CD4-positive, alpha-beta T cell (primary cell): Measurements from ENCODE around the gene BCAS1. TPM values are rescaled to one million over a fixed set of nuclear protein-coding genes. Genes with fewer than 3 reads are reported as not detected.

Experiments used
- ATAC-seq: fragments of 200-7000 bp; cut with Tn5 transposase; one replicate; pipeline ENCODE4 v1.10.0; 2022; ENCODE audit warnings: mild to moderate bottlenecking; ENCODE audit not compliant: poor library complexity
- CTCF ChIA-PET: fragments of 350-600 bp; sonication (Branson Sonifier 250); formaldehyde crosslinking; loops from one replicate; lab custom pipeline; 2021; ENCODE audit warnings: antibody characterized with exemption, inconsistent platforms; lab: Charles Lee
- POLR2A ChIA-PET: fragments of 350-600 bp; sonication (Branson Sonifier 250); formaldehyde crosslinking; loops from one replicate; lab custom pipeline; 2021; ENCODE audit warnings: antibody characterized with exemption, inconsistent platforms; lab: Charles Lee
- DNase-seq, 14 experiments: peaks; one replicate each; pipeline ENCODE4 v3.0.0-alpha.2; 2013 to 2020; ENCODE audit warnings: mixed read lengths in 2 of 14
- H3K27ac ChIP-seq, 2 donors: one replicate each; pipeline versions ENCODE4 v1.5.1 to v1.7.0; 2013; ENCODE audit warnings: low read length in 2 of 2, low read depth in 1 of 2, mild to moderate bottlenecking in 1 of 2
- H3K27me3 ChIP-seq, 2 experiments: 1 replicate in 1 of 2; 2 replicates in 1 of 2; pipeline versions ENCODE4 v1.6.1 to v1.7.0; 2013; ENCODE audit warnings: low read length in 2 of 2, control low read depth in 1 of 2, mild to moderate bottlenecking in 1 of 2, moderate library complexity in 1 of 2; ENCODE audit not compliant: insufficient read depth in 2 of 2, control insufficient read depth in 1 of 2
- H3K36me3 ChIP-seq: one replicate; pipeline ENCODE4 v1.6.1; 2013; ENCODE audit warnings: low read length, control low read depth; ENCODE audit not compliant: insufficient read depth
- H3K4me1 ChIP-seq: one replicate; pipeline ENCODE4 v1.6.1; 2013; ENCODE audit warnings: low read length, control low read depth; ENCODE audit not compliant: insufficient read depth
- H3K4me3 ChIP-seq: one replicate; pipeline ENCODE4 v1.5.1; 2013; ENCODE audit warnings: mild to moderate bottlenecking, low read length, moderate library complexity
- H3K9me3 ChIP-seq, 2 experiments: 1 replicate in 1 of 2; 2 replicates in 1 of 2; pipeline versions ENCODE4 v1.6.1 to v1.7.0; 2013; ENCODE audit warnings: low read length in 2 of 2, mild to moderate bottlenecking in 2 of 2, control low read depth in 1 of 2, moderate library complexity in 1 of 2; ENCODE audit not compliant: control insufficient read depth in 1 of 2, insufficient read depth in 1 of 2
- H3K27ac Mint-ChIP-seq: one replicate; pipeline ENCODE4 v1.8.0; 2020; ENCODE audit warnings: mixed read lengths
- H3K27me3 Mint-ChIP-seq: one replicate; pipeline ENCODE4 v1.8.0; 2021; ENCODE audit warnings: mixed read lengths
- H3K36me3 Mint-ChIP-seq: one replicate; pipeline ENCODE4 v1.8.0; 2021; ENCODE audit warnings: low read depth, mixed read lengths
- H3K4me1 Mint-ChIP-seq: one replicate; pipeline ENCODE4 v1.8.0; 2021; ENCODE audit warnings: low read depth, mixed read lengths
- H3K4me3 Mint-ChIP-seq: one replicate; pipeline ENCODE4 v1.8.0; 2020; ENCODE audit warnings: mild to moderate bottlenecking, mixed read lengths
- H3K9me3 Mint-ChIP-seq: one replicate; pipeline ENCODE4 v1.8.0; 2020; ENCODE audit warnings: mixed read lengths
- intact Hi-C, 2 experiments: fragments of 100-400 bp; cut with DNase I in 1 of 2; cut with micrococcal nuclease in 1 of 2; formaldehyde crosslinking; loops; one replicate each; pipeline versions ENCODE4 v1.15.1 to v1.9.0; 2023 to 2025; cut with DNase I, micrococcal nuclease
- total RNA-seq, 174 experiments: library from RNA in 2 of 174; stranded (reverse) in 2 of 174; gene quantifications; one replicate each; pipeline ENCODE4 v1.2.3 and lab custom pipeline; 2021 to 2026
- TF ChIP-seq, protein P1 (sequence below): fragments of 200-600 bp; IDR thresholded peaks from one replicate; pipeline ENCODE4 v1.8.0; 2022; ENCODE audit warnings: antibody characterized with exemption, mild to moderate bottlenecking

Gene BCAS1
- total RNA-seq, 2 experiments from 2014 or later, result 0.20 to 0.27 TPM

DNA sequence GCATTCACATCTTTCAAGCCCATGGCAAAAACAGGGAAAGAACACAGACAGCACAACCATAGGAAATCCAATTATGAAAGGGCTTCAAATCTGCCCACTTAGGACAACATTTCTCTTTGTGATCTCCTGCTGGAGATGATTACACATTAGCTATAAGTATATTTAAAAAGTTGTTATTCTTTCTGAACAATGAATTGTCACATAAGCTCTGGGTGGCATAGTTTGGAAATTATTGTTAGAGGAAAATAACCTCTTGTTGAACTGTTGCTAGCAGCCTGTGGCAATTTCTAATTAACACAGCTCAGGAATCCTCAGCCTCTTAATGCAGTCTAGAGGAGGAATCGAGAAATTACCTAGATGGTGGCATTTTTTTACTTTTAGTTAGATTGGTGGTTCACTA is 54.9 kb downstream of the BCAS1 start:
- Histone ChIP-seq H3K9me3 (no peaks in the 10 kb centered on the region), H3K4me1 (no peaks in the 10 kb centered on the region), H3K27me3 (no peaks in the 10 kb centered on the region), H3K4me3 (no peak overlapping the region), H3K36me3 (no peaks in the 10 kb centered on the region), H3K27ac (no peak overlapping the region)
- TF ChIP-seq, protein P1, sequence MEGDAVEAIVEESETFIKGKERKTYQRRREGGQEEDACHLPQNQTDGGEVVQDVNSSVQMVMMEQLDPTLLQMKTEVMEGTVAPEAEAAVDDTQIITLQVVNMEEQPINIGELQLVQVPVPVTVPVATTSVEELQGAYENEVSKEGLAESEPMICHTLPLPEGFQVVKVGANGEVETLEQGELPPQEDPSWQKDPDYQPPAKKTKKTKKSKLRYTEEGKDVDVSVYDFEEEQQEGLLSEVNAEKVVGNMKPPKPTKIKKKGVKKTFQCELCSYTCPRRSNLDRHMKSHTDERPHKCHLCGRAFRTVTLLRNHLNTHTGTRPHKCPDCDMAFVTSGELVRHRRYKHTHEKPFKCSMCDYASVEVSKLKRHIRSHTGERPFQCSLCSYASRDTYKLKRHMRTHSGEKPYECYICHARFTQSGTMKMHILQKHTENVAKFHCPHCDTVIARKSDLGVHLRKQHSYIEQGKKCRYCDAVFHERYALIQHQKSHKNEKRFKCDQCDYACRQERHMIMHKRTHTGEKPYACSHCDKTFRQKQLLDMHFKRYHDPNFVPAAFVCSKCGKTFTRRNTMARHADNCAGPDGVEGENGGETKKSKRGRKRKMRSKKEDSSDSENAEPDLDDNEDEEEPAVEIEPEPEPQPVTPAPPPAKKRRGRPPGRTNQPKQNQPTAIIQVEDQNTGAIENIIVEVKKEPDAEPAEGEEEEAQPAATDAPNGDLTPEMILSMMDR, result no peak
- intact Hi-C loops, result no loop called here
- no peaks in the 10 kb centered on the region for H3K36me3 Mint-ChIP-seq
- no peaks in the 10 kb centered on the region for H3K27me3 Mint-ChIP-seq
- no peaks in the 10 kb centered on the region for H3K4me1 Mint-ChIP-seq
- POLR2A ChIA-PET, result no interaction called here
- H3K9me3 Mint-ChIP-seq, result no peaks in the 10 kb centered on the region
- no peak for ATAC-seq
- CTCF ChIA-PET, result no interaction called here
- no peak for DNase-seq
- no peak overlapping the region for H3K27ac Mint-ChIP-seq
- no peak overlapping the region for H3K4me3 Mint-ChIP-seq

DNA sequence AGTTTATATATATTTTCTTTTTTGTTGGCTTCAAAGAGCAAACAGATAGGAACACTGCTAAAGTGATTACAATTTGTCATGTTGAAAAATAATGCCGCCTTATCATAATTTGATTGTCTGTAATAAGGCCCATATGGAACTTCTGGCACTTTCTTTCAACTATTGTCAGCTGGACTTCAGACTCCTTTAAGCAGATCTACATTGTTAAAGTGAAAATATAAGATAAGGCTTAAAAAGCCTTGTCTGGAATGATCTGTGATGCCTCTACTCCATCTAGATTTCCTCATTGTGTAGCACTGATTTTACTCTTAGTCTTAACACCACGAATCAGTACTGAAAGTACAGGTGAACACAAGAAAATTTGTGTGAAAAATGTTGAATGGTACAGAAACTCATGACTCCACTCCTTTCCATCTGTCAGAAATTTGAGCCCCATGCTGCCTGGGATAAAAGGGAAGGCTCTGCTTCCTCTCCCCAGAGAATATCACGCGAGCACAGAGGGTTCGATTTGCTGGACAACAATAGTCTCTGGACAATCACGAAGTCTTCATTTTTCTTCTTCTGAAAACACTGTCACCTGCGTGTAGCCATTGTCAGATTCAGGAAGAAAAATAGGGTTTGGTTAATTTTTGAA is 56.0 kb downstream of the BCAS1 start:
- Mint-ChIP-seq H3K36me3 (no peaks in the 10 kb centered on the region), H3K4me3 (no peak overlapping the region), H3K4me1 (no peaks in the 10 kb centered on the region), H3K27ac (no peak overlapping the region), H3K9me3 (no peaks in the 10 kb centered on the region), H3K27me3 (no peaks in the 10 kb centered on the region)
- no peaks in the 10 kb centered on the region for H3K9me3 ChIP-seq
- no peaks in the 10 kb centered on the region for H3K36me3 ChIP-seq
- ATAC-seq (no peak), DNase-seq (no peak)
- intact Hi-C loops, result no loop called here
- TF ChIP-seq, protein P1, result no peak
- ChIA-PET POLR2A (interaction anchor here (1.0 kb wide), 1 partner anchor 65 kb away, joined by 3 read pairs; no protein-coding TSS in a partner anchor), CTCF (no interaction called here)
- no peak overlapping the region for H3K4me3 ChIP-seq
- H3K27ac ChIP-seq, result no peak overlapping the region
- no peaks in the 10 kb centered on the region for H3K27me3 ChIP-seq
- H3K4me1 ChIP-seq, result no peaks in the 10 kb centered on the region

DNA sequence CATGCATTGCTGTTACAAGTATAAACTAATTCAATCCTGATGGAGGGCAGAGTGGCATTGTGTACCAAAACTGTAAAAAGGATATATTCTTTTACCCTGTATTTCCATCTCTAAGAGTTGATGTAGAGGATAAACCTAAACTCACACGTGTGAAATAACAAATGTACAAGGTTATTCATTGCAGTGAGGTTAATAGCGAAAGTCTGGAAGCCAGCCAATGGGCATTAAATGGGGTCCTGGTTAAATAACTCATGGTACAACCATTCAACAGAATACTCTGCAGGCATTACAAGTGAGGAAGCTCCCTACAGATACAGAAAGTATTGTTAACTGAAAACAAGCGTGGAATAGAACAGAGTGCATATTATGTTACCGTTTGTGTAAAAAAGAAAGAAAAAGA is 56.9 kb downstream of the BCAS1 start:
- TF ChIP-seq, protein P1, result no peak
- CTCF ChIA-PET, result no interaction called here

More for the DNA sequence above, 56.9 kb downstream of the BCAS1 start:
- Mint-ChIP-seq H3K9me3 (no peaks in the 10 kb centered on the region), H3K4me3 (no peak overlapping the region), H3K27ac (no peak overlapping the region), H3K36me3 (no peaks in the 10 kb centered on the region), H3K27me3 (no peaks in the 10 kb centered on the region), H3K4me1 (no peaks in the 10 kb centered on the region)
- ATAC-seq, result no peak
- Histone ChIP-seq H3K9me3 (no peaks in the 10 kb centered on the region), H3K27me3 (no peaks in the 10 kb centered on the region), H3K4me3 (no peak overlapping the region), H3K36me3 (no peaks in the 10 kb centered on the region), H3K27ac (no peak overlapping the region), H3K4me1 (no peaks in the 10 kb centered on the region)
- intact Hi-C loops, result no loop called here
- no peak for DNase-seq
- POLR2A ChIA-PET, result interaction anchor here (1.0 kb wide), 1 partner anchor 64 kb away, joined by 3 read pairs; no protein-coding TSS in a partner anchor
